Fibroblast of lung (primary cell): Measurements from ENCODE around the gene CEP170. TPM values are rescaled to one million over a fixed set of nuclear protein-coding genes. Genes with fewer than 3 reads are reported as not detected.

Experiments
- DNase-seq, 2 donors: peaks; one replicate each; pipeline versions ENCODE4 v3.0.0 to v3.0.0-alpha.2; 2010; ENCODE audit warnings: low read depth in 2 of 2
- H2AFZ ChIP-seq: 2 replicates; pipeline ENCODE4 v1.5.1; 2012; ENCODE audit warnings: low read length, control low read depth, inconsistent platforms
- H3K27ac ChIP-seq: 2 replicates; pipeline ENCODE4 v1.5.1; 2011; ENCODE audit warnings: low read length, control low read depth; ENCODE audit not compliant: insufficient read depth
- H3K27me3 ChIP-seq: 2 replicates; pipeline ENCODE4 v1.5.1; 2011; ENCODE audit warnings: mild to moderate bottlenecking, low read length; ENCODE audit not compliant: control insufficient read depth, insufficient read depth
- H3K36me3 ChIP-seq: 2 replicates; pipeline ENCODE4 v1.5.1; 2011; ENCODE audit warnings: low read length; ENCODE audit not compliant: control insufficient read depth, insufficient read depth
- H3K4me1 ChIP-seq: 2 replicates; pipeline ENCODE4 v1.5.1; 2011; ENCODE audit warnings: low read length; ENCODE audit not compliant: control insufficient read depth, insufficient read depth; ENCODE audit errors: extremely low read depth
- H3K4me2 ChIP-seq: 2 replicates; pipeline ENCODE4 v1.5.1; 2011; ENCODE audit warnings: low read length, control low read depth; ENCODE audit not compliant: insufficient read depth; ENCODE audit errors: extremely low read depth
- H3K4me3 ChIP-seq, 4 experiments: fragments of 200-600 bp in 1 of 4; sonication (generic) in 1 of 4; replicated peaks in 1 of 4; 2 replicates each; pipeline ENCODE4 v1.5.1; 2011 to 2016; ENCODE audit warnings: low read length in 4 of 4, low read depth in 3 of 4, mild to moderate bottlenecking in 3 of 4, control low read depth in 2 of 4, inconsistent platforms in 1 of 4, mixed read lengths in 1 of 4; ENCODE audit not compliant: insufficient read depth in 1 of 4; ENCODE audit errors: control extremely low read depth in 1 of 4
- H3K79me2 ChIP-seq: 2 replicates; pipeline ENCODE4 v1.5.1; 2012; ENCODE audit warnings: mild to moderate bottlenecking, low read length, inconsistent platforms; ENCODE audit not compliant: control insufficient read depth, insufficient read depth
- H3K9ac ChIP-seq: 2 replicates; pipeline ENCODE4 v1.5.1; 2011; ENCODE audit warnings: mild to moderate bottlenecking, low read length, control low read depth; ENCODE audit not compliant: insufficient read depth
- H3K9me3 ChIP-seq: 2 replicates; pipeline ENCODE4 v1.5.1; 2012; ENCODE audit warnings: low read depth, low read length; ENCODE audit not compliant: control insufficient read depth, insufficient read depth
- H4K20me1 ChIP-seq: 2 replicates; pipeline ENCODE4 v1.5.1; 2011; ENCODE audit warnings: low read length; ENCODE audit not compliant: control insufficient read depth, insufficient read depth; ENCODE audit errors: extremely low read depth
- CTCF ChIP-seq, 2 donors: IDR thresholded peaks in 1 of 2; conservative IDR thresholded peaks in 1 of 2; 1 replicate in 1 of 2; 2 replicates in 1 of 2; pipeline ENCODE4 v1.5.1; 2011 to 2012; ENCODE audit warnings: low read length in 2 of 2, control low read depth in 1 of 2, inconsistent platforms in 1 of 2, low read depth in 1 of 2, mild to moderate bottlenecking in 1 of 2
- EZH2 ChIP-seq: IDR thresholded peaks from 2 replicates; pipeline ENCODE4 v1.5.1; 2012; ENCODE audit warnings: low read length, control low read depth, mild to moderate bottlenecking; ENCODE audit errors: missing control alignments
- polyA plus RNA-seq, 2 donors: library from polyadenylated mRNA; depleted of rRNA in 1 of 2; stranded (reverse) in 1 of 2; unstranded in 1 of 2; fragments of >200 nt; gene quantifications; 2 replicates each; pipeline ENCODE4 v1.2.1, GENCODE V29; 2011 to 2012; ENCODE audit warnings: missing spikeins in 1 of 2
- total RNA-seq: library from RNA; depleted of rRNA; stranded (reverse); fragments of >200 nt; gene quantifications from 2 replicates; pipeline ENCODE4 v1.2.1, GENCODE V29; 2014

Gene CEP170
- total and polyA plus RNA-seq, 2 donors (not counting 1 experiment from before 2014, with no cell fraction given): 86.0 to 92.0 TPM

GRCh38 chr1:243267914-243268653 is 13.0 kb upstream of the CEP170 start:
- peak overlapping the region; percentile 67 for H3K4me2 ChIP-seq
- H3K27ac ChIP-seq: peak overlapping the region; percentile 36
- H3K4me3 ChIP-seq: peak overlapping the region in 1 of 4 experiments; percentile 32
- peak; percentile 93 to 98 for DNase-seq
- no peaks in the 10 kb centered on the region for H4K20me1 ChIP-seq
- no peaks in the 10 kb centered on the region for H3K27me3 ChIP-seq
- H3K9me3 ChIP-seq: no peaks in the 10 kb centered on the region
- no peak overlapping the region for H3K9ac ChIP-seq
- H2AFZ ChIP-seq: no peak overlapping the region
- H3K79me2 ChIP-seq: peaks cover 29% of the 10 kb centered on the region
- no peaks in the 10 kb centered on the region for H3K36me3 ChIP-seq
- peaks cover 25% of the 10 kb centered on the region for H3K4me1 ChIP-seq
- TF ChIP-seq CTCF (conservative IDR thresholded peaks at IDR 0.05 in 1 of 2, IDR thresholded peaks at IDR 0.05 in 1 of 2; ENCODE audit: low read depth in 1 of 2, low read length in 2 of 2): no peak
- TF ChIP-seq EZH2: no peak

GRCh38 chr1:243267471-243267880 is 12.4 kb upstream of the CEP170 start:
- Histone ChIP-seq H2AFZ (no peak overlapping the region), H3K4me1 (peaks cover 25% of the 10 kb centered on the region), H3K4me3 (no peak overlapping the region), H3K36me3 (no peaks in the 10 kb centered on the region), H3K27me3 (no peaks in the 10 kb centered on the region), H3K9me3 (no peaks in the 10 kb centered on the region), H3K27ac (peak overlapping the region; percentile 36), H4K20me1 (no peaks in the 10 kb centered on the region), H3K4me2 (no peak overlapping the region), H3K79me2 (peaks cover 35% of the 10 kb centered on the region), H3K9ac (no peak overlapping the region)
- DNase-seq: peak in 1 of 2 donors; percentile 69
- TF ChIP-seq EZH2 (no peak), CTCF (conservative IDR thresholded peaks at IDR 0.05 in 1 of 2, IDR thresholded peaks at IDR 0.05 in 1 of 2; ENCODE audit: low read depth in 1 of 2, low read length in 2 of 2) (no peak)

GRCh38 chr1:243266231-243266630 is 11.2 kb upstream of the CEP170 start:
- no peak overlapping the region for H3K9ac ChIP-seq
- no peaks in the 10 kb centered on the region for H3K9me3 ChIP-seq
- no peak overlapping the region for H3K4me2 ChIP-seq
- DNase-seq: peak in 1 of 2 donors; percentile 63
- peak overlapping the region; percentile 43 for H3K27ac ChIP-seq
- no peaks in the 10 kb centered on the region for H4K20me1 ChIP-seq
- H3K79me2 ChIP-seq: peaks cover 34% of the 10 kb centered on the region
- no peak overlapping the region for H3K4me3 ChIP-seq
- no peaks in the 10 kb centered on the region for H3K36me3 ChIP-seq
- peaks cover 23% of the 10 kb centered on the region for H3K4me1 ChIP-seq
- TF ChIP-seq EZH2 (no peak), CTCF (conservative IDR thresholded peaks at IDR 0.05 in 1 of 2, IDR thresholded peaks at IDR 0.05 in 1 of 2; ENCODE audit: low read depth in 1 of 2, low read length in 2 of 2) (no peak)
- no peak overlapping the region for H2AFZ ChIP-seq
- no peaks in the 10 kb centered on the region for H3K27me3 ChIP-seq
